ENCODE data around the gene PRMT1. TPM values are rescaled to one million over a fixed set of nuclear protein-coding genes. Genes with fewer than 3 reads are reported as not detected.

Gene PRMT1
- total RNA-seq, 4 donors from 2014 or later: 117 to 156 (median 139) TPM

DNA sequence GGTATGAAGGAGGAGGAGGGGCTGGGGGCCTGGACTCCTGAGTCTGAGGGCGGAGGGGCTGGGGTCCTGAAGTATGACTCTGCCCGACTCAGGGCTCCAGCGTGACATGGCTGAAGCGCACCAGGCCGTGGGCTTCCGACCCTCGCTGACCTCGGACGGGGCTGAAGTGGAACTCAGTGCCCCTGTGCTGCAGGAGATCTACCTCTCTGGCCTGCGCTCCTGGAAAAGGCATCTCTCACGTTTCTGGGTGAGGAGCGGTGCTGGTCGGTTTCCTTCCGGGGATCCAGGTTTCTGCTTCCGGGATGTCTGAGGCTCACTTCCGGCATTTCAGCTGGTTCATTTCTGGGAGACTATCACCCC is 15.1 kb downstream of the PRMT1 start:
- intact Hi-C loops (cut with DNase I): no loop called here
- TF ChIP-seq POLR2A (IDR thresholded peaks at IDR 0.05): no peak
- TF ChIP-seq, protein P1, sequence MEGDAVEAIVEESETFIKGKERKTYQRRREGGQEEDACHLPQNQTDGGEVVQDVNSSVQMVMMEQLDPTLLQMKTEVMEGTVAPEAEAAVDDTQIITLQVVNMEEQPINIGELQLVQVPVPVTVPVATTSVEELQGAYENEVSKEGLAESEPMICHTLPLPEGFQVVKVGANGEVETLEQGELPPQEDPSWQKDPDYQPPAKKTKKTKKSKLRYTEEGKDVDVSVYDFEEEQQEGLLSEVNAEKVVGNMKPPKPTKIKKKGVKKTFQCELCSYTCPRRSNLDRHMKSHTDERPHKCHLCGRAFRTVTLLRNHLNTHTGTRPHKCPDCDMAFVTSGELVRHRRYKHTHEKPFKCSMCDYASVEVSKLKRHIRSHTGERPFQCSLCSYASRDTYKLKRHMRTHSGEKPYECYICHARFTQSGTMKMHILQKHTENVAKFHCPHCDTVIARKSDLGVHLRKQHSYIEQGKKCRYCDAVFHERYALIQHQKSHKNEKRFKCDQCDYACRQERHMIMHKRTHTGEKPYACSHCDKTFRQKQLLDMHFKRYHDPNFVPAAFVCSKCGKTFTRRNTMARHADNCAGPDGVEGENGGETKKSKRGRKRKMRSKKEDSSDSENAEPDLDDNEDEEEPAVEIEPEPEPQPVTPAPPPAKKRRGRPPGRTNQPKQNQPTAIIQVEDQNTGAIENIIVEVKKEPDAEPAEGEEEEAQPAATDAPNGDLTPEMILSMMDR (IDR thresholded peaks at IDR 0.05): no peak
- no peak for DNase-seq
- Histone ChIP-seq H3K4me3 (replicated peaks in 1 of 3) (no peak overlapping the region), H3K27ac (no peak overlapping the region), H3K9me3 (no peaks in the 10 kb centered on the region), H3K27me3 (no peaks in the 10 kb centered on the region), H3K4me1 (peaks cover 4 to 17% of the 10 kb centered on the region in 2 donors), H3K36me3 (peaks cover 0 to 7% of the 10 kb centered on the region in 2 donors)
- 62 to 66% methylated on average over 9 to 11 of the region's 16 CpGs for WGBS, 2 donors

GRCh38 chr19:49696115-49696514 is 19.0 kb downstream of the PRMT1 start:
- H3K27ac ChIP-seq: no peak overlapping the region
- H3K4me3 ChIP-seq (replicated peaks in 1 of 3): no peak overlapping the region
- WGBS, 2 donors: 88 to 91% methylated on average over 6 of the region's 6 CpGs
- H3K9me3 ChIP-seq: no peaks in the 10 kb centered on the region
- no peaks in the 10 kb centered on the region for H3K27me3 ChIP-seq
- no peak for DNase-seq
- H3K36me3 ChIP-seq: no peaks in the 10 kb centered on the region
- intact Hi-C loops (cut with DNase I): no loop called here
- peaks cover 0 to 2% of the 10 kb centered on the region in 2 donors for H3K4me1 ChIP-seq
- no peak for TF ChIP-seq POLR2A (IDR thresholded peaks at IDR 0.05)
- TF ChIP-seq, protein P1 (IDR thresholded peaks at IDR 0.05): no peak

DNA sequence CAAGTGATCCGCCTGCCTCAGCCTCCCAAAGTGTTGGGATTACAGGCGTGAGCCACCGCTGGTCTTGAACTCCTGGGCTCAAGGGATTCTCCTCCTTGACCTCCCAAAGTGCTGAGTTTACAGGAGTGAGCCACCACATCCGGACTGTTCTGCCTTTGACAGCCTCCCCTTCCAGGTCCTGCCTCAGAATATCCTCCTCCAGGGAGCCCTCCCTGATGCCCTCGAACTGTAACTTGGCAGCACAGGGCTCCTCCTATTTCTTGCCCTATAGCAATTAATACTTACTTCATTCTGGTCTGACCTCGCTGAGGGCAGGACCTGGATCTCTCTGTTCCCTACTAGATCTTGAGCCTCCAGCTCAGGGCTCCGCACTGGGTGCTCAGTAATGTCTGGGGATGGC is 19.8 kb downstream of the PRMT1 start:
- Histone ChIP-seq H3K9me3 (no peaks in the 10 kb centered on the region), H3K27ac (no peak overlapping the region), H3K27me3 (no peaks in the 10 kb centered on the region), H3K36me3 (no peaks in the 10 kb centered on the region), H3K4me3 (replicated peaks in 1 of 3) (no peak overlapping the region), H3K4me1 (no peaks in the 10 kb centered on the region)
- intact Hi-C loops (cut with DNase I): no loop called here
- no peak for DNase-seq
- TF ChIP-seq, protein P1 (IDR thresholded peaks at IDR 0.05): no peak
- no peak for TF ChIP-seq POLR2A (IDR thresholded peaks at IDR 0.05)
- WGBS, 2 donors: 97 to 98% methylated on average over 7 of the region's 7 CpGs

- H3K27me3 ChIP-seq: no peaks in the 10 kb centered on the region
- intact Hi-C loops (cut with DNase I): no loop called here
- no peaks in the 10 kb centered on the region for H3K9me3 ChIP-seq
- H3K4me3 ChIP-seq (replicated peaks in 1 of 3): no peak overlapping the region
- TF ChIP-seq, protein P1 (IDR thresholded peaks at IDR 0.05): no peak
- TF ChIP-seq POLR2A (IDR thresholded peaks at IDR 0.05): no peak
- no peaks in the 10 kb centered on the region for H3K4me1 ChIP-seq
- H3K27ac ChIP-seq: no peak overlapping the region
- WGBS, 2 donors: 91 to 93% methylated on average over 5 of the region's 5 CpGs
- no peaks in the 10 kb centered on the region for H3K36me3 ChIP-seq
- no peak for DNase-seq
Measured at GRCh38 chr19:49699364-49699763, 22.3 kb downstream of the PRMT1 start.

DNA sequence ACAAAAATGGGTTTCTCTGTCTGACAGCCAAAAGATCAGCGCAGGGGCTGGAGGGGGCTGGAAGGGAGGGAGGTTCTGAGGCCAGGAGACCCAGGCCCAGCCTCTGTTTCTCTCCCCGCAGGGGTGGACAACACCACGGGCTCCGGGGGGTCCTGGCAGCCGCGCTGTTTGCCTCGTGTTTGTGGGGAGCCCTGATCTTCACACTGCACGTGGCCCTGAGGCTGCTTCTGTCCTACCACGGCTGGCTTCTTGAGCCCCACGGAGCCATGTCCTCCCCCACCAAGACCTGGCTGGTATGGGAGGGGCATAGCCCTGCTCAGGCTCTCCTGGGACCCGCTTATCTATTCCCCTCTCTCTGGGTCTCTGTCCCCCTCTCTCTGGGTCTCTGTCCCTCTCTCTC is 23.5 kb downstream of the PRMT1 start:
- Histone ChIP-seq H3K4me3 (replicated peaks in 1 of 3) (no peak overlapping the region), H3K27me3 (no peaks in the 10 kb centered on the region), H3K4me1 (no peaks in the 10 kb centered on the region), H3K36me3 (no peaks in the 10 kb centered on the region), H3K27ac (no peak overlapping the region), H3K9me3 (no peaks in the 10 kb centered on the region)
- intact Hi-C loops (cut with DNase I): no loop called here
- DNase-seq: no peak
- WGBS, 2 donors: 49 to 55% methylated on average over 8 to 11 of the region's 11 CpGs
- TF ChIP-seq, protein P1 (IDR thresholded peaks at IDR 0.05): no peak
- no peak for TF ChIP-seq POLR2A (IDR thresholded peaks at IDR 0.05)
